Measurements from ENCODE around the gene KCNH2. TPM values are rescaled to one million over a fixed set of nuclear protein-coding genes. Genes with fewer than 3 reads are reported as not detected.

KCNH2 gene
- total and polyA plus RNA-seq, 2 of the 8 experiments (the other 6 are each of a cell fraction or from before 2014, with no cell fraction given): 8.0 to 15.0 TPM

- TF ChIP-seq ATF3 (IDR thresholded peaks at IDR 0.05; ENCODE audit: insufficient read depth, low read depth, low read length): no peak
- no peak for TF ChIP-seq E2F6 (IDR thresholded peaks at IDR 0.05)
- TF ChIP-seq YY1 (IDR thresholded peaks at IDR 0.05; ENCODE audit: low read depth, low read length): no peak
- no peak for TF ChIP-seq ZNF274 (IDR thresholded peaks at IDR 0.05; ENCODE audit: borderline replicate concordance, extremely low read depth, low read length)
- no peak for TF ChIP-seq ASH2L (IDR thresholded peaks at IDR 0.05; ENCODE audit: low read length)
Observed at GRCh38 chr7:150999001-150999400, 20.9 kb upstream of the KCNH2 start (continued).

Measured in H1 (cell line).